ENCODE data around the gene ARHGEF17.

Gene ARHGEF17

DNA sequence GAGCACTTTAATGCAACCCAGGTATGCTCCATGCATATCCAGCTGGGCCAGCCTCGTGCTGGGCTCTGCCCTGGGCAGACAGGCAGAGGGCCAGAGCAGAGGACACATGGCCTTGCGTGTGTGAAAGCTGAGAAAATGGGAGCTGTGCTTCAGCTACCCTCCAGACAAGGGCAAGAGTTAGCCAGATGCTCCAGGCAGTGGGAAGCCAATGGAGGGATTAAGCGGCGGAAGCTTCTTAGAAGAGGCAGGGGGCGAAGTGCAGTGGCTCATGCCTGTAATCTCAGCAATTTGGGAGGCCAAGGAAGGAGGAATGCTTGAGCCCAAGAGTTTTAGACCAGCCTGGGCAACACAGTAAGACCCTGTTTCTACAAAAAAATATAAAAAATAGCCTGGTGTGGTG, 9.8 kb upstream of the ARHGEF17 start:
- TF ChIP-seq, protein P1, sequence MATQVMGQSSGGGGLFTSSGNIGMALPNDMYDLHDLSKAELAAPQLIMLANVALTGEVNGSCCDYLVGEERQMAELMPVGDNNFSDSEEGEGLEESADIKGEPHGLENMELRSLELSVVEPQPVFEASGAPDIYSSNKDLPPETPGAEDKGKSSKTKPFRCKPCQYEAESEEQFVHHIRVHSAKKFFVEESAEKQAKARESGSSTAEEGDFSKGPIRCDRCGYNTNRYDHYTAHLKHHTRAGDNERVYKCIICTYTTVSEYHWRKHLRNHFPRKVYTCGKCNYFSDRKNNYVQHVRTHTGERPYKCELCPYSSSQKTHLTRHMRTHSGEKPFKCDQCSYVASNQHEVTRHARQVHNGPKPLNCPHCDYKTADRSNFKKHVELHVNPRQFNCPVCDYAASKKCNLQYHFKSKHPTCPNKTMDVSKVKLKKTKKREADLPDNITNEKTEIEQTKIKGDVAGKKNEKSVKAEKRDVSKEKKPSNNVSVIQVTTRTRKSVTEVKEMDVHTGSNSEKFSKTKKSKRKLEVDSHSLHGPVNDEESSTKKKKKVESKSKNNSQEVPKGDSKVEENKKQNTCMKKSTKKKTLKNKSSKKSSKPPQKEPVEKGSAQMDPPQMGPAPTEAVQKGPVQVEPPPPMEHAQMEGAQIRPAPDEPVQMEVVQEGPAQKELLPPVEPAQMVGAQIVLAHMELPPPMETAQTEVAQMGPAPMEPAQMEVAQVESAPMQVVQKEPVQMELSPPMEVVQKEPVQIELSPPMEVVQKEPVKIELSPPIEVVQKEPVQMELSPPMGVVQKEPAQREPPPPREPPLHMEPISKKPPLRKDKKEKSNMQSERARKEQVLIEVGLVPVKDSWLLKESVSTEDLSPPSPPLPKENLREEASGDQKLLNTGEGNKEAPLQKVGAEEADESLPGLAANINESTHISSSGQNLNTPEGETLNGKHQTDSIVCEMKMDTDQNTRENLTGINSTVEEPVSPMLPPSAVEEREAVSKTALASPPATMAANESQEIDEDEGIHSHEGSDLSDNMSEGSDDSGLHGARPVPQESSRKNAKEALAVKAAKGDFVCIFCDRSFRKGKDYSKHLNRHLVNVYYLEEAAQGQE (IDR thresholded peaks at IDR 0.05; ENCODE audit: insufficient read depth in 1 of 2, low read depth in 2 of 2, low read length in 2 of 2), result no peak
- TF ChIP-seq POLR2AphosphoS5 (IDR thresholded peaks at IDR 0.05; ENCODE audit: low read depth, low read length) (no peak), TAF1 (IDR thresholded peaks at IDR 0.05; ENCODE audit: borderline replicate concordance, insufficient read depth, low read length) (no peak), FOXP2 (optimal IDR thresholded peaks at IDR 0.05; ENCODE audit: borderline replicate concordance, extremely low read depth, extremely low read length, insufficient read depth) (no peak), SIN3A (IDR thresholded peaks at IDR 0.05; ENCODE audit: borderline replicate concordance, insufficient read depth, low read length) (no peak)

GRCh38 chr11:73299751-73300150, 8.3 kb upstream of the ARHGEF17 start:
- TF ChIP-seq POLR2AphosphoS5 (IDR thresholded peaks at IDR 0.05; ENCODE audit: low read depth, low read length), result no peak
- no peak for TF ChIP-seq TAF1 (IDR thresholded peaks at IDR 0.05; ENCODE audit: borderline replicate concordance, insufficient read depth, low read length)
- no peak for TF ChIP-seq FOXP2 (optimal IDR thresholded peaks at IDR 0.05; ENCODE audit: borderline replicate concordance, extremely low read depth, extremely low read length, insufficient read depth)
- TF ChIP-seq, protein P1 (IDR thresholded peaks at IDR 0.05; ENCODE audit: insufficient read depth in 1 of 2, low read depth in 2 of 2, low read length in 2 of 2), result no peak
- TF ChIP-seq SIN3A (IDR thresholded peaks at IDR 0.05; ENCODE audit: borderline replicate concordance, insufficient read depth, low read length), result no peak

DNA sequence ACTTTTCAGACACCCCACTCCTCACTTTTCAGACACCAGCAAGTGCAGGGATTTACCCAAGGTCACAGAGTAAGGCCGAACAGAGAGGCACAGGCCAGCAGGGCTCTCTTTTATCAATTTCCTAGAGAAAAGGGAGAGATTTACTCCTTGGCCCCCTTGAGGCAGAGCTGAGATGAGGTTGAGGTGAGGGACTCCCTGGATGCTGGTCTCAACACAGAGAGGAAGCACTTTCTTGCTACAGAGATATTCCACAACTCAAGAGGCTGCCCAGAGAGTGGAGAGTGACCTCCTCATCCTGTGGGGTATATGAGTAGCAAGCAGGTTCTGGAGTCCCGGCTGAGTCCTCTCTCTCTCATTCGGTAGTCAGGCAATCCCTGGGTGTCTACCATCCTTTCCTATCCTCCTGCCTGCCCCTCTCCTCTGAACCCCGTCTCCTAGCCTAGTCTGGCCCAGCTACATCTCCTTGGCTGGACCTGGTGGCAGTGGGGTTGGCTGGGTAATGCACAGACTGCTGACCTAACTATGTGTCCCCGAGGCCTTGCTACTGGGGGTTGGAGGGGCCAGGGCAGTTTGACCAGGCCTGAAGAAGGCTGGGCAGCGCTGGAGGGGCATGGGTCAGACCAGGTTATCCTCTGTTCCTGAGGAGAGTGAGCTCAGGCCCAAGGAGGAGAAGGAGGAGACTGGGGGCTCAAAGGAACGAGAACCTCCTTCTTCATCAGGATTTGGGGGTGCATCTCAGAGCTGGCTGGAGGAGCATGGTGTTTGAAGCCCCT, 1.8 kb upstream of the ARHGEF17 start:
- TF ChIP-seq TAF1 (IDR thresholded peaks at IDR 0.05; ENCODE audit: borderline replicate concordance, insufficient read depth, low read length) (no peak), POLR2AphosphoS5 (IDR thresholded peaks at IDR 0.05; ENCODE audit: low read depth, low read length) (no peak), FOXP2 (optimal IDR thresholded peaks at IDR 0.05; ENCODE audit: borderline replicate concordance, extremely low read depth, extremely low read length, insufficient read depth) (no peak), SIN3A (IDR thresholded peaks at IDR 0.05; ENCODE audit: borderline replicate concordance, insufficient read depth, low read length) (no peak)
- TF ChIP-seq, protein P1 (IDR thresholded peaks at IDR 0.05; ENCODE audit: insufficient read depth in 1 of 2, low read depth in 2 of 2, low read length in 2 of 2), result no peak

- TF ChIP-seq FOXP2 (optimal IDR thresholded peaks at IDR 0.05; ENCODE audit: borderline replicate concordance, extremely low read depth, extremely low read length, insufficient read depth) (no peak), TAF1 (IDR thresholded peaks at IDR 0.05; ENCODE audit: borderline replicate concordance, insufficient read depth, low read length) (no peak), POLR2AphosphoS5 (IDR thresholded peaks at IDR 0.05; ENCODE audit: low read depth, low read length) (no peak), SIN3A (IDR thresholded peaks at IDR 0.05; ENCODE audit: borderline replicate concordance, insufficient read depth, low read length) (no peak)
- TF ChIP-seq, protein P1 (IDR thresholded peaks at IDR 0.05; ENCODE audit: insufficient read depth in 1 of 2, low read depth in 2 of 2, low read length in 2 of 2), result no peak
Measured at GRCh38 chr11:73306977-73307322, 1.1 kb upstream of the ARHGEF17 start.
